DMS 273 (cell line): ENCODE data around the gene TAF3.

Experiments used
- DNase-seq: peaks from one replicate; lab custom pipeline; 2025; ENCODE audit not compliant: unreplicated experiment; lab: John Stamatoyannopoulos, UW

TAF3 gene

DNA sequence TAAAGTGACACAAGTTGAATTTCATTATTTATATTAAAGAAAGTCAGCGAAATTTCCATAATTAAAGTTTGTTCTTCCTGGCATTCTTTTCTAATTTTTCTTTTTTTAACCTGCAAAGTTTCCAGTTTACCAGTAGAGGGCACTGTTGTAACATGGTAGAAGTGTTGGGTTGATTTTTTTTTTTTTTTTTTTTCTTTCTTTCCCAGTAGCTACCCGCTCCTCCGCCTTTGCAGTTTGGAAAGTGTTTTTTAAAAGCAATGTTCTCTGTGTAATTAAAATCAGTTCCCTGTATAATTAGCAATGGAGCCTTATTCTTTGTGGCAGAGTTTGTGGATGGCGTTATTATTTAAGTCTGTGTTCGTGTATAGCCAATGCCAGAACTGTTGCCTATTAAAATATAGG is 53.7 kb downstream of the TAF3 start:
- DNase-seq: peak; percentile 38

DNA sequence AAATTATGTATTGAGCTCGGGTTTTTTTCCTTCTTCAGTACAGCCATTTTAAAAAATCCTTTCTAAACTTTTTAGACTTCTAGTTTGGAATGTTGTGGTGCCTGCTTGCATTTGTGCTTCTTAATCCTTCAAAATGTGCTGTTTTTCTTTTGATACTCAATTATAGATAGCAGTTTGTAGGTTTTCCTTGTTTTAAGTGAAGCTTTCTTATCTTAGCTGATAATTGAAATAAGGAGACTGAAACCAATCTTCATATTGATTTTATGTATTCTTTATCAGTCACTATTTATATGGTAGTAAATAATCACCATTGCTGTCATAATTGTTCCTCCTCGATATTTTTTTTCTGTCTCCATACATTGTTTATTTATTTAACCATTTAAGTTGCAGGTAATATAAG is 56.6 kb downstream of the TAF3 start:
- no peak for DNase-seq

DNA sequence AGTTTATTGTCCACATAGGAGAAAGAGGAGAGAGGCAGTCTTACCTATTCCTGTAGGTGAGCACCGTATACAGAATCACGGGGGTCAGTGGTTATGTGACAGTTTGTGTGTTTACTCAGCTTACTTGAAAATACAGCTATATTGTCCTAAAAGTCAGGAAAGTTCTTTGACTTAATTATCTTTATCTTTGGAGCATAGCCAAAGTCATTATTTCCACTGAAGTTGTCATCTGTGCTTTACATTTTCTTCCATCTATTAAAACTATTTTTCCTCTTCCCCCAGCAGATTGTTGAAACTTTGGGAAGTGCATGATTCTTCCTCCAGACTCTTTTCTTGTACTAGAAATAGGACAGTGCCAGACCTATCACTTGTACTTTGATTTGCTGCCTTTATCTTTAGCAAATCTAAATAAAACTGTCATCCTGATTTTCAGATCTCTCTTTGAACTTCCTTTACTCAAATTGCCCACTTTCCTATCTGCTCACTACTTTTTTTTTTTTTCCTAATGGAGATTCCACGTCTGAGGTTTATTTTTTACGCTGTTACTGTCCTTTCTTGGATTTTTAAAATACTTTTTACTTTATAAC is 58.3 kb downstream of the TAF3 start:
- no peak for DNase-seq

DNA sequence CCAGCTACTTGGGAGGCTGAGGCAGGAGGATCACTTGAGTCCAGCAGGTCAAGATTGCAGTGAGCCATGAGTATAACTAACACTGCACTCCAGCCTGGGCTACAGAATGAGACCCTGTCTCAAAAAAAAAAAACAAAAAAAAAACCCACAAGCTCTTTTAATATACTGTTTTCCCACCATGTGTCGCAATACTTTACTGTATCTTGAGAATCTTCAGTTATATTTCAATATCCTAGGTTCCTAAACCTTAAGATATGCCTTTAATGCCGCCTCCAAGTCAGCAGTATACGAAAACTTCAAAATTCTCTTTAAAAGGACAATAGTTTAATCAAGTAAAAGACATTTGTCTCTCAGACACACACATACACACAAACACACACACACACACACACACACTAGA is 62.8 kb downstream of the TAF3 start:
- DNase-seq: no peak

DNA sequence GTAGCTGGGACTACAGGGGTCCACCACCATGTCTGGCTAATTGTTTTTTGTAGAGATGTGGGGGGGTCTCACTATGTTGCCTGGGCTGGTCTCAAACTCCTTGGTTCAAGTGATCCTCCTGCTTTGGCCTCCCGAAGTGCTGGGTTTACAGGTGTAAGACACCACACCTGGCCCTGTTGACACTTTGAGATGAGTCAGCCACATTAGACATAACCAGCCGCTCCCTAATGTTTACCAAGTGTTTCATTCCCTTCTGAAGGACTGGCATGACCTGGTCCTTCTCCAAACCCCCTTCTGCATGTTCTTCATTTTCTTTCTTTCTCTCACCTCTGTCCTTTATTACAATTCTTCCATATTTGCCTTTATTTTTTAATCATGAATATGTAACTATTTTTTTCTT is 67.8 kb downstream of the TAF3 start:
- DNase-seq: no peak

DNA sequence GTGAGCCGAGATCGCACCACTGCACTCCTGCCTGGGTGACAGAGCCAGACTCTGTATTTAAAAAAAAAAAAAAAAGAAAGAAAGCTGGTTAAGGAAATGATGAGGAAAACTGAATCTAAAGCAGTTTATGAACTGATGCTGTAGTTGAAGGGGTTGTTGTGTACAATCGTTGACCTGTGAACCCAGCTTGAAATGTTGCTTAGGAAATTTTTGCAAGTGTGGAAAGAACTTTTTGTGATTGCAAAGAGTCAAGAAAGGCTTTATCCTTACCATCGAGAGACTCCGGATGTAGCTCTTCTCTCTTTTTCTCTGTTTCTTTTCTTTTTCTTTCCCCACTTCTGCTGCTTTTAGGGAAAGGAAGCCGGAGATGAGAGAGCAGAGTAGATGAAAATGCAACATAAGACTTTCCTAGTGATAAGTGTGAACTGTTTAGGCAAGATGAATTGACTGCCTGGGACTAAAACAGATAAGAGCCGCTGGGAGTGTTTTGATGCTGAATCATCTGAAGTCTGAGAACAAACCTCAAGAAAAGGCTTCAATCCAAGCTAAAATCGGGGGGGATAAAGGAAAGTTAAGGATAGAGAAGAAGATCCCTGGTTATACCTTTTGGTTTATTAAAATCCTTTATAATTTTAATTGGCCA is 69.0 kb downstream of the TAF3 start:
- no peak for DNase-seq

DNA sequence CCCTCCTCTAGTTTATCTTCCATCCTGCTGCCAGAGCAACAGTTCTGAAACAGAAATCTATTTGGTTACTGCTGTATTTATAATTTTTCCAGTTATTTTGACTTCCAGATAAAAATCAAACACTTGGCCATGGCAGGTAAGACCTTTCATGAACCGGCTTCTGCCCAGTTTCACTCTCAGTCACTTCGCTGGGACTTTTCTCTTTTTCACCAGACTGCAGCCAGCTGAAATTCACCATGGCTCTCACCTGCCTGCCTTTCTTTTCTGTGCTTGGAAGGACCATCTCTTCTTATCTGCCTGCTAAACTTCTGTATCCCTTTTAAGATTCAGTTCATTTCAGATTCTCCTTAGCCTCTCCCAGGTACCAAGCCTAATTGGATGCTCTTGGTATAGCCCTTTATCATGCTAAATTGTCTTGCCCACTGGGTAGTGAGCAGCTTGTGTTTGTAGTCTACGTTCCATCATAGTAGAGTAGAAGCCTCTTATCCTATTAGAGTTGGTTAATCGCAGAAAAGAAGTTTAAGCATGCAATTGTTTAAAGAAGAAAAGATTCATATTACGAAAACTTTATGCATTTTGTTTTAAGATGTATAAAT is 71.7 kb downstream of the TAF3 start:
- no peak for DNase-seq

DNA sequence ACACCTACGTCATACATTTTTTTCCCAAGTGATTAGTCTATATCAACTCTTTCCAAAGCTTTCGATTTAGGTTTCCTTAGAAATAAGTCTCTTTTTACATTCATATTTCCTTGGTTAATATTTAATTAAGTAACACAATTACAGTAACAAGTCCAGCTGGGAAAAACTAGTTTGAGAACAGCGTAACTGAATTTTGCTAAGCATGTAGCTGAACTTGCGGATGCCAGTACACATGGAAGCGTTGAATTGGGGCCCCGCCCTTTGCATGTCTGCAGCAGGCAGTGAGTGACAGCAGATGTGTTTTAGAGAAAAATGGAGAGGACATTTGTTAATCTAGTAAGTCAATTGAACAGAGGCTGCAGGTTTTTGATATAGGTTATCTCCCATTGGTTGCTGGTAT is 72.5 kb downstream of the TAF3 start:
- no peak for DNase-seq

DNA sequence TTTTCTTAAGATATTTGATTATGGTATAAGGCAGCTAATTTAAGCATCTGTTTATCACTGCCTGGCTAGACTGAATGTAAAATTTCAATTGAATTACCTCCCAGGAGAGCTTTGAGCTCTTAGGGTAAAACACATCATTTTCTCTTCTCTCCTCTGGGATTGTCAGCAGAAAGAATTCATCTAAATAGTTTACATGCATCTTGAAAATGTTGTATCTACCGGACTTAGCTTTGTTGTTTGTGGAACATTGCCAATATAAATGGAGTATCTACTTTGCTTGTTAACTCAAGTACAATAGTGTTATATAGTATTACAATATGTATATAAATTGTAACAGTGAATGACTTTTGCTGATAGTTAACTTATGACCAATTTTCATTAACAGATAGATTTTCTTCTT is 73.3 kb downstream of the TAF3 start:
- no peak for DNase-seq

DNA sequence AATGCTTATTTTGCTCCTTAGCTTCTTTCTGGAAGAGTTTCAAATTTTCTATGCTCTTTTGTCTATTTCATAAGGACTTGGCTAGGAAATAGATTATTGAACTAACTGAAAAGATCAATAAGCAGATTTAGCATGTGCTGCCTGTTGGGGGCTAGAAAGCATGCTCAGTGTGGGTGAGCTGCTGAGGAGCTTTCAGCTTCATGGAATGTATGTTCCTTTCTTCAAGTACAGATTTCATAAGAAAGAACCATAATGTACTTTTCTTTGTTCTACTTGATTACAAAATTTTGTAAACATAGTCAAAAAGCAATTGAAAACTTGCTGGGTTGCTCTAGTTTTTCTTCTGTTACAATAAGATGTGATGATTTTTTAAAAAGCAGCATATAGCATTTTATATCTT is 73.8 kb downstream of the TAF3 start:
- no peak for DNase-seq

DNA sequence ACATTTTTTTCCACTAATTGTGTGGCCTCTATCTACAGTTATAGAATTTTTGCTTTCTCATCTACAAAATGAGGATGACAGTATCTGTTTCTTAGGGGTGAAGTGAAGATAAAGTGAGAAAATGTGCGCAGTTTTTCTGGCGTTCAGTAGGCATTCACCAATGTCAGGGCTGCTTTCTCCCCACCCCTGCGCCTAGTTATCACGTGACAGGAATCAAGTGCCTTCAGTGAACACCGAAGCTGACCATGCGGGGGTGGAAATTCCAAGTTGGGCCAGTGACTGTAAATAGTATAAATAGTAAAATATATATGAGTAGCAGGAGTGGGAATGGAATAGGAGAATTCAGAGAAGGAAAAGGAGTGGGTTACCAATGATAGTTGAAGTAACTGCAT is 77.4 kb downstream of the TAF3 start:
- DNase-seq: no peak

DNA sequence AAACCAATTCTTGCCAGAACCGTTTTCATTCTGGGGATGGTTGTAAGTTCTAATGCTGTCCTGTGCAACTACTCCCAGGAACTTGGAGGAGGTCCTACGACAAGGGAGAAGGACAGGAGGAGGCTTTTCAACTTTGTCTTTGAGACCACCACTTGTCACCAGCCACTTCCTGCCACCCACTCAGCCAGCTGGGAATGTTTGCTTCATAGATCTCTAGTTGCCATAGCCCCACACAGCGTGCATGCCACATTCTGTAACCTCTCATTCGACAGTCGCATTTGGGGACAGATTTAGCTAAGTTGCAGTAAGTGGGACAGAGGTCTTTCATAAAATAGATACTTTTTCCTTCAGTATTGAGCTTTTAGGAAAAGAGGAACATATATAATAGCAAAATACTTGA is 78.0 kb downstream of the TAF3 start:
- DNase-seq: no peak

DNA sequence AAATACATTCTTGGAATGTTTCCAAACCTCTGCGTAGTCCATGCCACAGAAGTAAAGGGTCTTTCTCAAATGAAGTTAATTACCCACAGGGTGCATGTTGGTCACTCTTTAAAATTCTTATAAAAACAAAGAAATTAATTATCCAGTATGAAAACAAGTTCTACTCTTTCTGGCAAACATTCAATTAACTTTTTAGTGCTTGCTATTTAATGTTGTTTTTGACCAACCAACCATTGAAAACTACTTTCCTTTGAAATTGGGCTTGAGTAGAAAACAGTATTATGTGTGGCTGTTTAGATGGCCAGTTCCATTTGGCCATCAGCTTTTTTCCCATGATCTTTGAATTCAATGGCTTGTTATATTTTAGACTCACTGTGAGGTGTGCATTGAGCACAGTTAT is 83.0 kb downstream of the TAF3 start:
- DNase-seq: no peak

DNA sequence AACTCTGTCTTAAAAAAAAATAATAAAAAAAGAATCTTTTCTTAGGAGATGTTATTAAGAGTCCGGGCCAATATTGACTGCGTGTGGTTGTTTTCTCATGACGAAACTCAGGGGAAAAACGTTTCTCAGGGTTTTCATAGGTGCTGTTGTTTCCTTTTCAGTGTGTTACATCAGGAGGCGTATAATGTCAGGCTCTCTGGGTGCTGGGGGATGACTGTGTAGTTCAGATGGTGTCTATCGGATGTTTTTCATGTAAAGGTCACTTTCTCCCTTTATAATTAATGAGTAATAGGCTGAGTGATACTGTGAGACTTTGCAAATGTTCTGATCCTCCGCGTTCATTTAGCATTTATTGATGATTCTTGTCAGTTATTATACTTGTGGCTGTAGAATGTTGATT is 84.1 kb downstream of the TAF3 start:
- DNase-seq: no peak

DNA sequence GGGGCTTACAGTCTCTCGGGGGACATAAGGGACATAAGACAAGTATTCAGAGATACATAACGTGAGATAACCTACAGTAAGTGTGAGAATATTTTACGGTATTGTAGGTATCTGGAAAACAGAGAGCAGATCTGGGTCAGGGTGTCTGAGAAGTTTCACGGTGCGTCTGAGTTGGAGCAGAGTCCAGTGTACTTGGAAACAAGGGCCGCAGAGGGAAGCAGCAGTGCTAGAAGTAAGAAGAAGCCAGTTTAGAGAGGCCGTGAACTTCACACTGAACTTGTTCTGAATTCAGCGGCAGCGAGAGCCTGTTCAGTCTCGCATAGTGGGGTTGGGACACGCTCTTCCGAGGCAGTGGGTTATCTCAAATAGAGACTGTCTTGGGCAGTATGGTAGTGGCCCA is 85.5 kb downstream of the TAF3 start:
- DNase-seq: no peak

DNA sequence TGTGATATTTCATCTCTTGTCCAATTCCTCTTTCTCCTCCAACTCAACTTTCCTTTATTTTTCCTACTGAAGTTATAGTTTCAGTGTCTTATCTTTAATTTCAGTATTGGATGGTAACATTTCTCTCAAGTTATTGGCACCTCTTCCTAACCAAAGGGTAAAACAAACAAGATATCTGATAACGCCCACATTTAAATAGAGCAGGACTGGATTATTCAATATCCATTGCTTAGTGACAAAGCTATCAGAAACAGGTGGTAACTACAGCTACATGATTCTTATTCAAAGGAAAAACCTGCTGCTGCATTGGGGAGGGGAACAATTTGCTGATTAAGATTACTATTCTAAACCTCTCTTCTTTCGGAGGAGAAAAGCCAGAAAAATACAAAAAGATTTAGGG is 87.8 kb downstream of the TAF3 start:
- no peak for DNase-seq

DNA sequence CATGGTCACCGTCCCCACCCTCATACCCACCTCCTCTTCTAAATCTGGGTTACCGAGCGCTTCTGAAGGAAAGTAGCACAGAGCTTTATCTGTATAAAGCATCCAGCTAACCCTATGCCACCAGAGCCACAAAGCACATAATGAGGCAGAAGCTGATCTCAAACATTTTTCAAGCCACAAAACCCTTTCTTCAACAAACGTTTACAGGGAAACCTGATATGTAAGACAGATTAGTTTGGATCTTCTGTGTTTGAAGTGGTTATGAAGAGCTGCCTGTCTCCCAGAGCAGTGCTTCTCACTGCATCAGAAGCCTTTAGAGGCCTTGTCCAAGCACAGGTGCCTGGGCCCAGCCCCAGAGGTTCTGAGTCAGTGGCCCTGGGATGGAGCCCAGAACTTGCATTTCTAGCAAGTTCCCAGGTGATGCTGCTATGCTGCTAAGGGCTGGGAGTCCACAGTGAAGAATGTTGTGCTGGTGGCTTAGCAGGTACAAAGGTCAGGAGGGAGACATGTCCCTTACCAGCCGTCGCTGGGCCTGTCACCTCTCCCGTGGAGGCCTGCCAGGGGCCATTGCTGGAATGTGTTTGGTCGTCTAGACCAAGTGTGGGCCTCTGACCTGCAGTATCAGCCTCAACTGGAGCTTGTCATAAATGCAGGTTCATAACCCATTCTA is 90.4 kb downstream of the TAF3 start:
- DNase-seq: no peak

DNA sequence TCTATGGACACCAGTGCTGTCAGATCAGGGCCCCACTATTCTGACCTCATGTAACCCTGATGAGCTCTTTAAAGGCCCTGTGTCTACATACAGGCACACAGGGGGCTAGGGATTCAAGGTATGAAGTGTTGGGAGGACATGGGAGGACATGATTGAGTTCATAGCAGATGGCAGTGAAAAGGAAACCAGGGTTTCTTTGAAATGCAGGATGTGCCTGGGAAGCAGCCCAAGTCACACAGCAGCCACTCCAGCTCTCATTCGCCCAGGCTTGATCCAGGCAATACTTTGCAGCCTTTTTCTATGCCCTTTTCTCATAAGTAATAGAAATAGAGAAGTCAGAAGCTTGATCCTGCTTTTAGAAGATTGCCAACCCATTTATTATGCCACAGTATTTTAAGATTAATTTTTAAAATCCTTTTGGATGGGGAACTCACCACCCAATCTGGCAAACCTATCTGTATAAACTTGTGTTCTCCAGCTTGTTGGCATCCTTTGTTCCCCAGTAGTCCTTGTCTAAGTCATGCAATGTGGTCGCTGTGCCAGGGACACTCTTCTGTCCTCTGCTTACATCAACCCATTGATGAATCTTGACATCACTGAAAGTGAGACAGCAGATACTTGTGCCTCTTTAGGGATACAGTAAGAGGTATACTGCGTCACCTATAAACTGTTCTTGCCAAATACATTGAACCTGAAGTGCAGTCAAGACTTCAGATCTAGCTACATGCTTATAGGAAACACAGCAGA is 95.0 kb downstream of the TAF3 start:
- peak; percentile 11 for DNase-seq

DNA sequence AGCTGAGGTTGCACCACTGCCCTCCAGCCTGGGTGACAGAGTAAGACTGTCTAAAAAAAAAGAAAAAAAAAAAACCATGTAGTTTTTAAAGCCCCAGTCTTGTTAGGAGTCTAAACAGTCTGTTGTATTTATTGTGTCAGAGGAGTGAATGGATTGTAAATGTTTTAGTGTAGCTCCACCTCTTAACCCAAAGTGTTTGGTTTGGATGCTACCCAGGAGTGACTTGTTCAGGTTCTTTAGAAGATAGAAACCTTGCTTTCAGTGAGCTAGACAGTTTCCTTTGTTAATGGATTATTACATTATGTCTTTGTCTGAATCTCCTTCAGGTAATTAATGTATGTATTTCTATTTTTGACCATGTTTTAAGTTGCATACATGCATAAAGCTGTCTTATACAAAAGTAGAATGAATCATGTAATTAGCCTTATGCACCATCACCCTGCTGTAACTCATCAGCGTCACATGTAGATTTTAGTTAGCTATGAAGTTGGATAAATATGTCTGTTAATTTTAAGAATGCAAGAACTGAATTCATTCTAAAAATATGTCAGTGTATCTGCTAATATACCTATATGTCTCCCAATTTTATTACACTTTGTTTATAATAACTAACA is 97.7 kb downstream of the TAF3 start:
- no peak for DNase-seq

DNA sequence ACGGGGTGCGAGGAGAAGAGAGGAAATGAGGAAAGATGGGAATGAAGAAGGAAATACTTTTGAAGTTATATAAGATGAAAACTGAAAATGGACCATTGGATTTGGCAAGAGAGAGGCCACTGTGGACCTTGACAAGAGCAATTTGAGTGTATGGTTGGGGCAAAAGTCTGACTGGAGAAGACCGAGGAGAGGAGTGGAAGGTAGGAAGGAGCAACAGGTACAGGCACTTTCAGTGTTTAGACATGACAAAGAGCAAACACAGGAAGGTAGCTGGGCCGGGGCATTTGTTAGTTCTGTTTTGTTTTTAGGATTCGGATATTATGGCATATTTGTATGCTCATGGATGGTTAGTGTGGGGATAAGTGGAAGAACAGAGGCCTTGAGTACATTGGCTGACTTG is 99.4 kb downstream of the TAF3 start:
- DNase-seq: no peak

DNA sequence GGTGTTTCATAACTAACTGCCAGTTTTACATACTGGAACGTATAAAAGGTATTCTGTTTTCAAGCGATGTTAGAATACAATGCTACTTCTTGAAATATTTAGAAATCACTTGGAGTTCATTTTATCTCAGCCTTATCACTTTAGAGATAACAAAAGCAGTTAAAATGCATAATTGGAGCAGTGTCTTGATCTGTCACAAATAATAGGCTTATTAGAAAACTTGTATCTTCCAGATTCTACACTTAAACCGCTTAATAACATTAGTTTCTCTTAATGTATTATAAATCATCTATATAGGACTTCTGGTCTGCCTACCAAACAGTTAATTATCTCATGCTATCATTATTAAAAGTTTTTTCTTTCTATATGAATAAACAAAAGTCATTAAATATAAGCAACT is 104.4 kb downstream of the TAF3 start:
- DNase-seq: no peak
